Activated CD8-positive, alpha-beta memory T cell treated with anti-CD3 and anti-CD28 coated beads, Interleukin-2, amount 50 U/mL, for 4 hours (primary cell): ENCODE results near the gene ETFB.
A peak's percentile ranks its signal among the peaks of the same experiment; 100 is the strongest.

Source experiments
- DNase-seq: peaks from one replicate; pipeline ENCODE4 v3.0.0-alpha.2; 2020

ETFB gene

GRCh38 chr19:51372649-51373504 lies 6.7 kb upstream of the ETFB start, which contains the start of gene NKG7:
Gene NKG7 (minus strand): TSS chr19:51372654. CDS start chr19:51372535, 119 bp downstream.
- DNase-seq, result peak; percentile 79

GRCh38 chr19:51372021-51372648 lies 5.9 kb upstream of the ETFB start:
- no peak for DNase-seq

GRCh38 chr19:51371186-51371690 lies 5.0 kb upstream of the ETFB start:
- no peak for DNase-seq

- DNase-seq, result no peak
Observed at GRCh38 chr19:51370230-51370629, 4.0 kb upstream of the ETFB start.

- DNase-seq, result peak; percentile 48
Observed at GRCh38 chr19:51368366-51369282, 2.4 kb upstream of the ETFB start, which contains the start of gene CLDND2. Gene CLDND2 (minus strand): TSS chr19:51369003. CDS start chr19:51368577, 426 bp downstream.

GRCh38 chr19:51367565-51368365 lies 1.6 kb upstream of the ETFB start:
- peak; percentile 97 for DNase-seq

- DNase-seq, result no peak
Observed at GRCh38 chr19:51367255-51367564, 1.0 kb upstream of the ETFB start.

GRCh38 chr19:51366389-51367254 lies 434 bp upstream of the ETFB start:
- peak; percentile 91 for DNase-seq

- DNase-seq, result no peak
Observed at GRCh38 chr19:51365211-51365964, 800 bp downstream of the ETFB start.

GRCh38 chr19:51364200-51365106 lies 1.7 kb downstream of the ETFB start:
- DNase-seq, result no peak

- no peak for DNase-seq
Observed at GRCh38 chr19:51361239-51361638, 4.9 kb downstream of the ETFB start.

GRCh38 chr19:51359294-51359693 lies 6.9 kb downstream of the ETFB start:
- no peak for DNase-seq

GRCh38 chr19:51357952-51358351 lies 8.2 kb downstream of the ETFB start:
- no peak for DNase-seq

GRCh38 chr19:51356159-51356801 lies 9.9 kb downstream of the ETFB start:
- DNase-seq, result no peak

GRCh38 chr19:51354742-51355148 lies 11.4 kb downstream of the ETFB start:
- no peak for DNase-seq

GRCh38 chr19:51354103-51354741 lies 12.0 kb downstream of the ETFB start:
- no peak for DNase-seq

GRCh38 chr19:51352783-51353360 lies 13.3 kb downstream of the ETFB start:
- no peak for DNase-seq
